Measurements from ENCODE around the gene MAPKAPK2. TPM values are rescaled to one million over a fixed set of nuclear protein-coding genes. Genes with fewer than 3 reads are reported as not detected.

The MAPKAPK2 gene
- total RNA-seq, 1 experiment from 2014 or later, result 51.1 TPM

DNA sequence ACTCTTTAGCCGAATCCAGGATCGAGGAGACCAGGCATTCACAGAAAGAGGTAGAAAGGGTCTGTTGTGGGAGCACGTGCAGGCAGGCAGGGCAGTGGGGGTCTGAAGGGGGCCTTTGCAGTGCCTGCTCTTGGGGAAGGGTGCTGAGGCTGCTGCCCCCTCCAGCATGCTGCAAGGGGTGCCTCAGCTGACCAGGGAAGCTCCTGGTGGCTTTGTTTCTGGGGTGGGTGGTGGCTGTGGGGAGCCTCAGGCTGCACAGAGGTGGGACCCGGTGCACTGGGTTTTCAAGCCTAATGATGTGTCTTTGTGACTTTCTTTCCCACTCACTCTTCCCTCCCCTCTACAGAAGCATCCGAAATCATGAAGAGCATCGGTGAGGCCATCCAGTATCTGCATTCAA, 44.3 kb downstream of the MAPKAPK2 start:
- ATAC-seq, result no peak
- CTCF ChIA-PET, result interaction anchor here (0.6 kb wide), 1 partner anchor 17 kb away, joined by 3 read pairs; no protein-coding TSS in a partner anchor
- Histone ChIP-seq H2AFZ (ENCODE audit: low read depth, low read length, poor library complexity, severe bottlenecking) (no peak overlapping the region), H3K4me1 (ENCODE audit: control insufficient read depth in 1 of 2, insufficient read depth in 2 of 2, low read length in 2 of 2) (peaks cover 0 to 7% of the 10 kb centered on the region in 2 experiments; a peak in 1 of 4 replicates), H3K27ac (ENCODE audit: low read depth, low read length) (no peak overlapping the region), H3K27me3 (ENCODE audit: insufficient read depth, low read length) (no peaks in the 10 kb centered on the region), H3K9me3 (ENCODE audit: control insufficient read depth in 1 of 2, insufficient read depth in 1 of 2, low read depth in 1 of 2, low read length in 2 of 2) (no peaks in the 10 kb centered on the region), H4K20me1 (ENCODE audit: insufficient read depth) (no peaks in the 10 kb centered on the region), H3K4me2 (ENCODE audit: low read length) (no peak overlapping the region), H3K4me3 (replicated peaks in 1 of 2; ENCODE audit: low read depth in 1 of 2, low read length in 2 of 2) (no peak overlapping the region), H3K9me2 (ENCODE audit: insufficient read depth) (no peaks in the 10 kb centered on the region), H3K9ac (ENCODE audit: low read length) (no peak overlapping the region), H3K79me2 (ENCODE audit: insufficient read depth, low read length) (peaks cover 26% of the 10 kb centered on the region; the same call in 1 of the 2 replicates), H3K36me3 (ENCODE audit: control insufficient read depth in 1 of 2, insufficient read depth in 2 of 2, low read length in 2 of 2) (peaks cover 2 to 6% of the 10 kb centered on the region in 2 experiments; a peak in 2 of 4 replicates)
- POLR2A ChIA-PET, result no interaction called here
- TF ChIP-seq SIN3A (IDR thresholded peaks at IDR 0.05; ENCODE audit: low read depth) (no peak), YY1 (IDR thresholded peaks at IDR 0.05; ENCODE audit: extremely low read depth, insufficient replicate concordance, low read depth, low read length) (no peak), ZNF274 (IDR thresholded peaks at IDR 0.05; ENCODE audit: low read depth, low read length) (no peak), ZFX (IDR thresholded peaks at IDR 0.05) (no peak), SP1 (IDR thresholded peaks at IDR 0.05; ENCODE audit: low read depth) (no peak), JUND (IDR thresholded peaks at IDR 0.05) (no peak), POLR2A (IDR thresholded peaks at IDR 0.05; ENCODE audit: borderline replicate concordance, extremely low read depth, insufficient read depth, insufficient read length) (no peak), ELF1 (IDR thresholded peaks at IDR 0.05; ENCODE audit: borderline replicate concordance, low read depth) (no peak), FOSL1 (IDR thresholded peaks at IDR 0.05; ENCODE audit: low read depth) (no peak), EGR1 (IDR thresholded peaks at IDR 0.05; ENCODE audit: low read depth) (no peak), CEBPB (IDR thresholded peaks at IDR 0.05; ENCODE audit: low read depth) (no peak), POLR2AphosphoS5 (IDR thresholded peaks at IDR 0.05; ENCODE audit: low read depth, low read length) (no peak), RAD21 (IDR thresholded peaks at IDR 0.05; ENCODE audit: low read depth) (no peak), EZH2phosphoT487 (IDR thresholded peaks at IDR 0.05; ENCODE audit: borderline replicate concordance) (no peak)
- TF ChIP-seq, protein P1, sequence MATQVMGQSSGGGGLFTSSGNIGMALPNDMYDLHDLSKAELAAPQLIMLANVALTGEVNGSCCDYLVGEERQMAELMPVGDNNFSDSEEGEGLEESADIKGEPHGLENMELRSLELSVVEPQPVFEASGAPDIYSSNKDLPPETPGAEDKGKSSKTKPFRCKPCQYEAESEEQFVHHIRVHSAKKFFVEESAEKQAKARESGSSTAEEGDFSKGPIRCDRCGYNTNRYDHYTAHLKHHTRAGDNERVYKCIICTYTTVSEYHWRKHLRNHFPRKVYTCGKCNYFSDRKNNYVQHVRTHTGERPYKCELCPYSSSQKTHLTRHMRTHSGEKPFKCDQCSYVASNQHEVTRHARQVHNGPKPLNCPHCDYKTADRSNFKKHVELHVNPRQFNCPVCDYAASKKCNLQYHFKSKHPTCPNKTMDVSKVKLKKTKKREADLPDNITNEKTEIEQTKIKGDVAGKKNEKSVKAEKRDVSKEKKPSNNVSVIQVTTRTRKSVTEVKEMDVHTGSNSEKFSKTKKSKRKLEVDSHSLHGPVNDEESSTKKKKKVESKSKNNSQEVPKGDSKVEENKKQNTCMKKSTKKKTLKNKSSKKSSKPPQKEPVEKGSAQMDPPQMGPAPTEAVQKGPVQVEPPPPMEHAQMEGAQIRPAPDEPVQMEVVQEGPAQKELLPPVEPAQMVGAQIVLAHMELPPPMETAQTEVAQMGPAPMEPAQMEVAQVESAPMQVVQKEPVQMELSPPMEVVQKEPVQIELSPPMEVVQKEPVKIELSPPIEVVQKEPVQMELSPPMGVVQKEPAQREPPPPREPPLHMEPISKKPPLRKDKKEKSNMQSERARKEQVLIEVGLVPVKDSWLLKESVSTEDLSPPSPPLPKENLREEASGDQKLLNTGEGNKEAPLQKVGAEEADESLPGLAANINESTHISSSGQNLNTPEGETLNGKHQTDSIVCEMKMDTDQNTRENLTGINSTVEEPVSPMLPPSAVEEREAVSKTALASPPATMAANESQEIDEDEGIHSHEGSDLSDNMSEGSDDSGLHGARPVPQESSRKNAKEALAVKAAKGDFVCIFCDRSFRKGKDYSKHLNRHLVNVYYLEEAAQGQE (IDR thresholded peaks at IDR 0.05; ENCODE audit: low read depth), result no peak
- TF ChIP-seq, protein P2, sequence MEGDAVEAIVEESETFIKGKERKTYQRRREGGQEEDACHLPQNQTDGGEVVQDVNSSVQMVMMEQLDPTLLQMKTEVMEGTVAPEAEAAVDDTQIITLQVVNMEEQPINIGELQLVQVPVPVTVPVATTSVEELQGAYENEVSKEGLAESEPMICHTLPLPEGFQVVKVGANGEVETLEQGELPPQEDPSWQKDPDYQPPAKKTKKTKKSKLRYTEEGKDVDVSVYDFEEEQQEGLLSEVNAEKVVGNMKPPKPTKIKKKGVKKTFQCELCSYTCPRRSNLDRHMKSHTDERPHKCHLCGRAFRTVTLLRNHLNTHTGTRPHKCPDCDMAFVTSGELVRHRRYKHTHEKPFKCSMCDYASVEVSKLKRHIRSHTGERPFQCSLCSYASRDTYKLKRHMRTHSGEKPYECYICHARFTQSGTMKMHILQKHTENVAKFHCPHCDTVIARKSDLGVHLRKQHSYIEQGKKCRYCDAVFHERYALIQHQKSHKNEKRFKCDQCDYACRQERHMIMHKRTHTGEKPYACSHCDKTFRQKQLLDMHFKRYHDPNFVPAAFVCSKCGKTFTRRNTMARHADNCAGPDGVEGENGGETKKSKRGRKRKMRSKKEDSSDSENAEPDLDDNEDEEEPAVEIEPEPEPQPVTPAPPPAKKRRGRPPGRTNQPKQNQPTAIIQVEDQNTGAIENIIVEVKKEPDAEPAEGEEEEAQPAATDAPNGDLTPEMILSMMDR (IDR thresholded peaks at IDR 0.05 in 2 of 3, conservative IDR thresholded peaks at IDR 0.05 in 1 of 3; ENCODE audit: borderline replicate concordance in 1 of 3, insufficient read depth in 1 of 3, low read depth in 2 of 3, low read length in 2 of 3), result no peak
- TF ChIP-seq, protein P3, sequence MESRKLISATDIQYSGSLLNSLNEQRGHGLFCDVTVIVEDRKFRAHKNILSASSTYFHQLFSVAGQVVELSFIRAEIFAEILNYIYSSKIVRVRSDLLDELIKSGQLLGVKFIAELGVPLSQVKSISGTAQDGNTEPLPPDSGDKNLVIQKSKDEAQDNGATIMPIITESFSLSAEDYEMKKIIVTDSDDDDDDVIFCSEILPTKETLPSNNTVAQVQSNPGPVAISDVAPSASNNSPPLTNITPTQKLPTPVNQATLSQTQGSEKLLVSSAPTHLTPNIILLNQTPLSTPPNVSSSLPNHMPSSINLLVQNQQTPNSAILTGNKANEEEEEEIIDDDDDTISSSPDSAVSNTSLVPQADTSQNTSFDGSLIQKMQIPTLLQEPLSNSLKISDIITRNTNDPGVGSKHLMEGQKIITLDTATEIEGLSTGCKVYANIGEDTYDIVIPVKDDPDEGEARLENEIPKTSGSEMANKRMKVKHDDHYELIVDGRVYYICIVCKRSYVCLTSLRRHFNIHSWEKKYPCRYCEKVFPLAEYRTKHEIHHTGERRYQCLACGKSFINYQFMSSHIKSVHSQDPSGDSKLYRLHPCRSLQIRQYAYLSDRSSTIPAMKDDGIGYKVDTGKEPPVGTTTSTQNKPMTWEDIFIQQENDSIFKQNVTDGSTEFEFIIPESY (IDR thresholded peaks at IDR 0.05; ENCODE audit: extremely low read depth, insufficient replicate concordance, low read length), result no peak
- TF ChIP-seq, protein P4, sequence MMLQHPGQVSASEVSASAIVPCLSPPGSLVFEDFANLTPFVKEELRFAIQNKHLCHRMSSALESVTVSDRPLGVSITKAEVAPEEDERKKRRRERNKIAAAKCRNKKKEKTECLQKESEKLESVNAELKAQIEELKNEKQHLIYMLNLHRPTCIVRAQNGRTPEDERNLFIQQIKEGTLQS (IDR thresholded peaks at IDR 0.05), result no peak
- DNase-seq (ENCODE audit: low read depth, low spot score), result no peak
- RAD21 ChIA-PET (ENCODE audit: low non-redundant PET in 1 of 2, low total read pairs in 2 of 2, uncharacterized antibody in 2 of 2, unreplicated experiment in 2 of 2), result no interaction called here
- intact Hi-C loops (cut with micrococcal nuclease), result loop anchor here (5.0 kb wide), 1 partner anchor 348 kb away; no protein-coding TSS in a partner anchor
- no TSS peak for BruUV-seq (replicated peaks)
